ENCODE data around the gene SLC8A1. TPM values are rescaled to one million over a fixed set of nuclear protein-coding genes. Genes with fewer than 3 reads are reported as not detected.

Gene SLC8A1
- total and polyA plus RNA-seq, 2 experiments from 2014 or later, result 103 to 682 TPM

DNA sequence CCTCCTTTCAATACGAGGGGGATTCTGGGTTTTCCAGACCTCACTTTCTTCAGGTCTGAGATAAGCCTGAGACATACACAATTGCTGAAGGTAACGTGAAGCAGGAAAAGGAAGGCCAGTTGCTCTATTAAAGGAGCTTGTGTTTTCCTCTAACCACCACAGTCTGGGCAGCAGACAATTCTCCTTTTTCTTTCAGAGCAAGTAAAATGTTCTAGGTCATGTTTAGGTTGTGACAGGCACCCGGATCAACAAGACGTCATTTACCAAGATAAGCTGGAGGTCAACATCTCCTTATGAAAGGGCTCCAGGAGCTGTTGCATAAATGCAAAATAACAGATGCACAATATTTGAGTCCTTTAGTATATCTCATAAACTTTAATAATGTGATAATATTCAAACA lies 148.1 kb downstream of the SLC8A1 start:
- Histone ChIP-seq H3K4me3 (no peak overlapping the region), H3K9me3 (ENCODE audit: low read depth) (no peaks in the 10 kb centered on the region), H3K27ac (peak overlapping the region; percentile 28), H3K4me1 (ENCODE audit: low read depth) (peaks cover 33% of the 10 kb centered on the region), H3K36me3 (no peaks in the 10 kb centered on the region), H3K27me3 (no peaks in the 10 kb centered on the region)
- TF ChIP-seq, protein P1, sequence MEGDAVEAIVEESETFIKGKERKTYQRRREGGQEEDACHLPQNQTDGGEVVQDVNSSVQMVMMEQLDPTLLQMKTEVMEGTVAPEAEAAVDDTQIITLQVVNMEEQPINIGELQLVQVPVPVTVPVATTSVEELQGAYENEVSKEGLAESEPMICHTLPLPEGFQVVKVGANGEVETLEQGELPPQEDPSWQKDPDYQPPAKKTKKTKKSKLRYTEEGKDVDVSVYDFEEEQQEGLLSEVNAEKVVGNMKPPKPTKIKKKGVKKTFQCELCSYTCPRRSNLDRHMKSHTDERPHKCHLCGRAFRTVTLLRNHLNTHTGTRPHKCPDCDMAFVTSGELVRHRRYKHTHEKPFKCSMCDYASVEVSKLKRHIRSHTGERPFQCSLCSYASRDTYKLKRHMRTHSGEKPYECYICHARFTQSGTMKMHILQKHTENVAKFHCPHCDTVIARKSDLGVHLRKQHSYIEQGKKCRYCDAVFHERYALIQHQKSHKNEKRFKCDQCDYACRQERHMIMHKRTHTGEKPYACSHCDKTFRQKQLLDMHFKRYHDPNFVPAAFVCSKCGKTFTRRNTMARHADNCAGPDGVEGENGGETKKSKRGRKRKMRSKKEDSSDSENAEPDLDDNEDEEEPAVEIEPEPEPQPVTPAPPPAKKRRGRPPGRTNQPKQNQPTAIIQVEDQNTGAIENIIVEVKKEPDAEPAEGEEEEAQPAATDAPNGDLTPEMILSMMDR (IDR thresholded peaks at IDR 0.05; ENCODE audit: low read depth, low read length), result no peak
- DNase-seq (ENCODE audit: low read depth in 1 of 2, low spot score in 1 of 2), result no peak

DNA sequence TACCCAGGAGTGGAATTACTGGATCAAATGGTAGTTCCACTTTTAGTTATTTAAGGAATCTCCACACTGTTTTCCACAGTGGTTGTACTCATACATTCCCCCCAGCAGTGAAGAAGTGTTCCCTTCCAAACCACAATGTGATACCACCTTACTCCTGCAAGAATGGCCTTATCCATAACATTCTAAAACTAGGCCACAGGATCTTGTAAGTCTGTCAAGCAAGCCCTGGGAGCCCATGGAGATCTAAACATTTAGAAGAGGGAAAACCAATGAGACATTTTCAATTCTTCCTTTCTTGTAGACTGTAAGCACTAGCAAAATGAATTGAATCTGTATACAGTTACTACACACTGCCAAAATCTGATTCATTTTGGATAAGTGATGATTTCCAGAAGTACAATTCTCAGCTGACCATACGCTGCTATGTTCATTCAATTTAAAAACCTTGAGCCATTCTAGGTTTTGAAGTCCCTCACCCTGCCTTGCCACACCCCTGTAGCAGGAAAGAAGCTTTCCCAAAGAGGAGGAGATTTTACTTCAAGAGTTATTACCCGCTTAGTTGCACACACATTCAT lies 149.1 kb downstream of the SLC8A1 start:
- peak in 1 of 2 donors; percentile 44 for DNase-seq (ENCODE audit: low read depth in 1 of 2, low spot score in 1 of 2)
- peaks cover 3% of the 10 kb centered on the region for H3K36me3 ChIP-seq
- H3K9me3 ChIP-seq (ENCODE audit: low read depth), result no peaks in the 10 kb centered on the region
- TF ChIP-seq, protein P1 (IDR thresholded peaks at IDR 0.05; ENCODE audit: low read depth, low read length), result no peak
- H3K4me3 ChIP-seq, result no peak overlapping the region
- peak overlapping the region; percentile 28 for H3K27ac ChIP-seq
- H3K4me1 ChIP-seq (ENCODE audit: low read depth), result peaks cover 33% of the 10 kb centered on the region
- no peaks in the 10 kb centered on the region for H3K27me3 ChIP-seq

DNA sequence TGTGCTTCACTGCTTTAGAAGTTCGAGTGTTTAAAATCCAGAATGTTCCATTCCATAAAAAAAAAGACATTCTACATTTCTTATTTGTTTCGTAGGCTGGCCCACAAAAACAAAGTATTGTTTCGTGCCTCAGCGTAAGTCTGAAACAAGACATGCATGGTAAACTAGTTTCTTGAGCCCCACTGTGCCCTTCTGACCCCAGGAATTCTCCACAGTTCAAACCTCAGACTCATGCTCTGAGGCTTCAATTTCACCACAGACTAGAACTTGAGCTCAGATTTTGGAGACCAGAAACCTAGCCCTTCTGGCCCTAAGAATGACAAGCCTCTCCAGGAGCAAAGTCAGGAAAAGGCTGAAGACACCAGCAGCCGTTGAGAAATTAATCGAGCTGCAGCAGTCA lies 151.5 kb downstream of the SLC8A1 start:
- peak overlapping the region; percentile 58 for H3K27ac ChIP-seq
- TF ChIP-seq, protein P1 (IDR thresholded peaks at IDR 0.05; ENCODE audit: low read depth, low read length), result no peak
- no peak for DNase-seq (ENCODE audit: low read depth in 1 of 2, low spot score in 1 of 2)
- peaks cover 33% of the 10 kb centered on the region for H3K4me1 ChIP-seq (ENCODE audit: low read depth)
- H3K36me3 ChIP-seq, result peaks cover 3% of the 10 kb centered on the region
- H3K9me3 ChIP-seq (ENCODE audit: low read depth), result no peaks in the 10 kb centered on the region
- no peak overlapping the region for H3K4me3 ChIP-seq
- no peaks in the 10 kb centered on the region for H3K27me3 ChIP-seq

DNA sequence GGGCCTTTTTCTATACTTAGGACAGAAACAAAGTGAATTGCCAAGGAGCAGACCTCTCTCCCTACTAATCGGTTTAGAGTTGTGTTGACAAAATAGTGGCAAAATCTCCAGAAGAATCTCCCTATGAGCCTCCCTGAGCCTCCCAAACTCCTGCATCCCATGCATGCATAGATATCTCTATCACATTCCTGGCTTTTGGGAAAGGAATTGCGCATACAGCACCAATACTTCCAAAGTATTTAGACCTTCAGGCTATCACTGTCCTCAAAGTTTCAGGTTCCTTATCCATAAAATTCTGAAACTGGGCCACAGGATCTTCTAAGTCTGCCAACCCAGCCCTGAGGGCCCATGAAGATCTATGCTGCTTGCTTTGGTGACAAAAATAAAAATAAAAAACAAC lies 152.1 kb downstream of the SLC8A1 start:
- DNase-seq (ENCODE audit: low read depth in 1 of 2, low spot score in 1 of 2), result no peak
- TF ChIP-seq, protein P1 (IDR thresholded peaks at IDR 0.05; ENCODE audit: low read depth, low read length), result no peak
- H3K27me3 ChIP-seq, result no peaks in the 10 kb centered on the region
- peak overlapping the region; percentile 58 for H3K27ac ChIP-seq
- H3K9me3 ChIP-seq (ENCODE audit: low read depth), result no peaks in the 10 kb centered on the region
- peaks cover 27% of the 10 kb centered on the region for H3K4me1 ChIP-seq (ENCODE audit: low read depth)
- H3K4me3 ChIP-seq, result no peak overlapping the region
- H3K36me3 ChIP-seq, result peaks cover 3% of the 10 kb centered on the region

DNA sequence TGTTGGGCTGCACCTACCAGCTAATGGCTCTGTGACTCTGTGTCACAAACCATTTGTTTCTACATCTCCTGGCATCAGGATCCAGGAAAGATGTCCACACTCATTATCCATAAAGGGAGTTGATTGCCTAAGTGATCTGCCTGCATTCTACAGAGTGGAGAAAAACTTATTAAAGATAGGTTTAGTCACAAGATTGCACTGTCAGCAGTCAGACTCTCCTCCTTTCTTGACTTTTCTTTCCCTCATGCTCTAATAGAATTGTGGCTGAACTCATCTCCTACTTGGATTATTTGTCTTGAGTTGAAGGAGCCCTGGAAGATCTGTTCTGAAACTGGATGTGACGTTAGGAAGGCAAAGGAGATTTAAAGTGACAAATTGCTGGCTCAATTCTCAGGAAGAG lies 152.7 kb downstream of the SLC8A1 start:
- Histone ChIP-seq H3K4me1 (ENCODE audit: low read depth) (peaks cover 21% of the 10 kb centered on the region), H3K9me3 (ENCODE audit: low read depth) (no peaks in the 10 kb centered on the region), H3K27me3 (no peaks in the 10 kb centered on the region), H3K27ac (peak overlapping the region; percentile 6), H3K4me3 (no peak overlapping the region), H3K36me3 (peaks cover 3% of the 10 kb centered on the region)
- TF ChIP-seq, protein P1 (IDR thresholded peaks at IDR 0.05; ENCODE audit: low read depth, low read length), result no peak
- no peak for DNase-seq (ENCODE audit: low read depth in 1 of 2, low spot score in 1 of 2)
